ENCODE results near the gene DYRK2.

The DYRK2 gene

DNA sequence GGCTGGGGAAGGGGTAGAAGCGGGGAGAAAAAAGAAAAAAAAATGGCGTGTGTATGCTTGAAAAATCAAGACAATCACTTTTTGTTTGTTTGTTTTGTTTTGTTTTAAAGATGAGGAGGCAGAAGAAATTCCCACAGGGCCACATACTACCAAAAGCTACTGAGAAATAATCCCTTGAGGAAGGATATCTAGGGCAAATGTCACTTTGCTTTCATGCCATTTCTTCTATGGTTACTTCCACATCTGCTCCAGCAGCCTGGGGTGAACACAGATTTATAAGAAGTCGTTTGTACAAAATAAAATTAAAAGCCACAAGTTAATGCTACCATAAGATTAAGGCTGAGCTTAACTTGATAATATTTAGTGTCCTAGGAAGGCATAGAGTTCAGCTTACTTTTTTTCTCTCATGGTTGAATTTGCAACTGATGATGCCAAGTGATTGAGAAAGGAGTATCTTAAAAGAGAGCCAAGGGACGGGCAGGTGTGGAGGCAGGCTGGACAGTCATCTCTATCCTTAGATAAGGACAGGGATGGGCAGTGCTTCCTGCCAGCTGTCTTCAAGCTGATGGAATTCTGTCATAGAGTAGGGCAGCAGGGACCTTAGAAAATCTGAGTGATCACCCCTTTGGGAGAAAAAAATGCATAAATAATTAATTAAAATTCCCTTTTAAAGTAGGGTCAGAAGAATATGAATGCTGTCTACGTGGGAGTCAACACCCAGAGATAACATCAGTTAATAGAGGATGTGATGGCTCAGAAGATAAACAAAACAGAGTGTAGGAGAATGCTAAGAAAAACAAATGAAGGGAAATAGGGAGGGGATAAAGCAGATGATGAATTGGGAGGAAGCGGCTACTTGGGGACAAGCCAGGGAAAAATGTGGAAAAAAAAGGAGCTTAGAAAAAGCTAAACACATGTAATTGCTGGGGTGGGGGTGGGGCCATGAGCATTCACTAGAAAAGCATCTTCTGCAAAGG is 57.1 kb downstream of the DYRK2 start:
- peak; percentile 99 for DNase-seq

DNA sequence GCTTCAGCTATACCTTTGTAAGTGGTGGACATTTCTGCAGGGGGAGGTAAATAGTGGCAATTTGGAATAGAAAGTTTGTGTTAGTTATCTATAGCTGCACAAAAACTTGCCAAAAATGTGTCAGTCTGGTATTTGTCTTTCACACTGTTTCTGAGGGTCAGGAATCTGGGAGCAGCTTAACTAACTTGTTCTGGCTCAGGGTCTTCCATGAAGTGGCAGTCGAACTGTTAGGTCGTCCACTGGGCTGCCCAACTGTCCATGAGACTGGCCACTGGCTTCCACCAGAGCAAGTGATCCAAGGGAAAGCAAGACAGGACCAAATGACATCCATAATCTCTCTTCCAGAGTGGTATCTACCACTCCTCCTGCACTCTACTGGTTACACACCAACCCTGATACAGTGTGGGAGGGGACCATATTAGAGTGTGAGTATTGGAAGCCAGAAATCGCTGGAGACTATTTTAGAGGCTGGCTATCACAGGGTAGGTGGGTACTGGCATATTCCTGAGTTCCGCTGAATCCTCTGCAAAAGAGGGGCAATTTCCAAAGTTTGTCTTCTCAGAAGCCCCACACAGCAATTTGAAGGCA is 60.9 kb downstream of the DYRK2 start:
- no peak for DNase-seq

DNA sequence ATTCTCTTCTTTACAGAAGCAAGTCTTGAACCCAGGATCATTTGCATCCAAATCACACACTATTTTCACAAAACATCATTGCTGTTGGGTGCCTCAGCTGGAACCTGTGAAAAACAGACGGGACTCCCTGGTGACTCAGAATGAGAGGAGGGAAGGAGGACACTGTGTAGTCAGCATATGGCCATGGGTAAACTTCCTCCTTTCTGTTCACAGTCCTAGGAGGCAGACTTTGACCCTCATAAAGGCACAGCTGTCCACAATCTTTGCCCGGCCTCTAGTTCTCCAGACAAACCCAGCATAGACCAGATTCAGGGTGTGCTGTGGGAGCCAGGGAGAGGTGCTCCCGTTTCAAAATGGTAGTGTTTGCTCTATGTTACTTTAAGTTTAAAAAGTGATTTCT is 62.0 kb downstream of the DYRK2 start:
- DNase-seq: peak; percentile 73

DNA sequence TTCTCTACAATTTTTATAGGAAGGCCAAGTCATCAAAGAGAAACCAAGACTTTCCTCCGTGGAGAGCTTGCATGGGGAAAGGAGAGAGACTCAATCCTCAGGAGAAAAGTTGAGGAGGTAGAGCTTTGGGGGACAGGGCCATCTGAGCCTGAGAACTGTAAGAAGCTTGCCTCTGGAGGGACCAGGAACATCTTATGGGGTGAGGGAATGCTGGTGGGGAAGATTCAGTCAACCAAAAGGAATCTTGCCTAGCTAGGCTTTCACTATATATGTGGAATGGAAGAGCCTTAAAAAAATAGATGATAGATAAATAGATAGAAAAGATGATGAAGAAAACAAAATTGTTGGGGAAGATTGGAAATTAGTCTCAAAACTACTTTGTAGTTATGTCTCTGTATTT is 63.5 kb downstream of the DYRK2 start:
- DNase-seq: peak; percentile 82

DNA sequence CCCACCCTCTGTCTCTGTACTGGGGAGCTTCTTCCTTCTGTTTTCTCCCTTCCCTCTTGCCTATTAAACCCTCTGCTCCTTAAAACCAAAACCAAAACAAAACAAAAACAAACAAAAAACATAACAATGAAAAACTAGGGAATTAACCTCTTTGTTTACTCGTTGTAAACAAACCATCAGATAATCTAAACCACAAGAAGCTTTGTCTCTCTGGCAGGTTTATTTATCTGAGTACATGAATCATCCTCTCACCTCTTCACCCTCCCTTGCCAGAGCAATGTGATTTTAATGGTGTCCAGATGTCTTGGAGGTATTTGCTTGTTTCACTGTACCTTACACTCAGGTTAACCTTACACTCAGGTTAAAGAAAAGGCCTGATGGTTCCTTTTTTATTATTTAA is 66.1 kb downstream of the DYRK2 start:
- no peak for DNase-seq
